Gastroesophageal sphincter (tissue), 3 donors: ENCODE data around the gene TRIM63.

ENCODE experiments used
- CTCF ChIP-seq, 4 experiments: fragments of 200-600 bp in 2 of 4; fragments of 450-650 bp in 2 of 4; sonication (generic) in 1 of 4; IDR thresholded peaks; one replicate each; pipeline ENCODE4 v1.5.1; 2017 to 2019; ENCODE audit warnings: antibody characterized with exemption in 4 of 4, mild to moderate bottlenecking in 2 of 4, moderate library complexity in 2 of 4
- EP300 ChIP-seq: sonication (generic); formaldehyde crosslinking; IDR thresholded peaks from one replicate; pipeline ENCODE4 v1.6.1; 2017; ENCODE audit warnings: antibody characterized with exemption, mild to moderate bottlenecking
- POLR2A ChIP-seq, 2 donors: fragments of 450-650 bp; IDR thresholded peaks; one replicate each; pipeline ENCODE4 v1.6.1; 2017; ENCODE audit warnings: antibody characterized with exemption in 2 of 2, mild to moderate bottlenecking in 2 of 2, moderate library complexity in 1 of 2

- TF ChIP-seq CTCF (IDR thresholded peaks at IDR 0.05), result no peak
- TF ChIP-seq EP300, result no peak
- TF ChIP-seq POLR2A (IDR thresholded peaks at IDR 0.05), result no peak
Observed at GRCh38 chr1:26036756-26037281, 30.6 kb downstream of the TRIM63 start.
